Stimulated activated CD8-positive, alpha-beta memory T cell treated with anti-CD3 and anti-CD28 coated beads, Interleukin-4, amount 100 ng/mL, for 4 hours (primary cell): ENCODE data around the gene SYTL1.

Experiments used
- DNase-seq, 2 donors: peaks; one replicate each; pipeline ENCODE4 v3.0.0-alpha.2; 2020; ENCODE audit warnings: low read depth in 2 of 2, low spot score in 1 of 2

SYTL1 gene

GRCh38 chr1:27318136-27318535 is 23.7 kb upstream of the SYTL1 start:
- DNase-seq: no peak

- DNase-seq: no peak
Measured at GRCh38 chr1:27318596-27318995, 23.2 kb upstream of the SYTL1 start.

- DNase-seq: peak; percentile 94
Measured at GRCh38 chr1:27321813-27322568, 19.8 kb upstream of the SYTL1 start, which contains the start of gene TMEM222. TSS of gene TMEM222 (plus strand) at chr1:27322163. CDS start at chr1:27322198, 35 bp downstream.

GRCh38 chr1:27322569-27323240 is 19.1 kb upstream of the SYTL1 start:
- DNase-seq: no peak

- DNase-seq: no peak
Measured at GRCh38 chr1:27325286-27325685, 16.5 kb upstream of the SYTL1 start.

GRCh38 chr1:27327964-27328363 is 13.9 kb upstream of the SYTL1 start:
- DNase-seq: no peak

- DNase-seq: no peak
Measured at GRCh38 chr1:27330786-27331185, 11.0 kb upstream of the SYTL1 start.

GRCh38 chr1:27331426-27331825 is 10.4 kb upstream of the SYTL1 start:
- no peak for DNase-seq

- DNase-seq: no peak
Measured at GRCh38 chr1:27331922-27332321, 9.9 kb upstream of the SYTL1 start.

GRCh38 chr1:27332536-27333281 is 9.1 kb upstream of the SYTL1 start:
- peak in 1 of 2 donors; percentile 17 for DNase-seq

- no peak for DNase-seq
Measured at GRCh38 chr1:27333717-27334279, 8.0 kb upstream of the SYTL1 start.

GRCh38 chr1:27335506-27336422 is 6.1 kb upstream of the SYTL1 start:
- DNase-seq: no peak

- DNase-seq: no peak
Measured at GRCh38 chr1:27336756-27337155, 5.1 kb upstream of the SYTL1 start.

- no peak for DNase-seq
Measured at GRCh38 chr1:27338751-27339150, 3.1 kb upstream of the SYTL1 start.

GRCh38 chr1:27339213-27339612 is 2.6 kb upstream of the SYTL1 start:
- no peak for DNase-seq

GRCh38 chr1:27342391-27342777 is 562 bp downstream of the SYTL1 start:
- DNase-seq: no peak

GRCh38 chr1:27342778-27343638 is 1.2 kb downstream of the SYTL1 start:
- DNase-seq: peak; percentile 53 to 76

- no peak for DNase-seq
Measured at GRCh38 chr1:27343639-27344025, 1.8 kb downstream of the SYTL1 start.

- DNase-seq: no peak
Measured at GRCh38 chr1:27345272-27345671, 3.5 kb downstream of the SYTL1 start.

GRCh38 chr1:27346357-27346756 is 4.5 kb downstream of the SYTL1 start:
- no peak for DNase-seq
